Activated T-helper 2 cell treated with anti-CD3 and anti-CD28 coated beads, Interferon-gamma antibody, Interleukin-2, Interleukin-4, amounts not matched to agents 10 μg/mL and 5 μg/mL and 100 μg/mL, durations not matched to agents 14 hours and 24 hours and 36 hours (primary cell): ENCODE measurements around the gene SLC6A19. TPM values are rescaled to one million over a fixed set of nuclear protein-coding genes. Genes with fewer than 3 reads are reported as not detected.
A peak's percentile ranks its signal among the peaks of the same experiment; 100 is the strongest.

ENCODE experiments used
- DNase-seq: peaks from one replicate; pipeline ENCODE4 v3.0.0; 2021; ENCODE audit warnings: low spot score
- H3K27ac Mint-ChIP-seq: one replicate; pipeline ENCODE4 v1.8.0; 2021; ENCODE audit warnings: mixed read lengths
- H3K27me3 Mint-ChIP-seq: one replicate; pipeline ENCODE4 v1.8.0; 2021; ENCODE audit warnings: low read depth, mixed read lengths
- H3K36me3 Mint-ChIP-seq: one replicate; pipeline ENCODE4 v1.8.0; 2021; ENCODE audit warnings: low read depth, mixed read lengths
- H3K4me1 Mint-ChIP-seq: one replicate; pipeline ENCODE4 v1.8.0; 2021; ENCODE audit warnings: low read depth, mixed read lengths
- H3K4me3 Mint-ChIP-seq: one replicate; pipeline ENCODE4 v1.8.0; 2021; ENCODE audit warnings: low read depth, mild to moderate bottlenecking, moderate library complexity, mixed read lengths
- H3K9me3 Mint-ChIP-seq: one replicate; pipeline ENCODE4 v1.8.0; 2021; ENCODE audit warnings: mixed read lengths
- intact Hi-C: fragments of 100-400 bp; cut with micrococcal nuclease; formaldehyde crosslinking; loops from one replicate; pipeline ENCODE4 v1.15.1; 2023
- total RNA-seq: library from RNA; stranded (reverse); gene quantifications from 2 replicates; pipeline ENCODE4 v1.2.3, GENCODE V29; 2022

The SLC6A19 gene
- total RNA-seq, 1 donor from 2014 or later = not detected

- Mint-ChIP-seq H3K9me3 (no peaks in the 10 kb centered on the region), H3K27me3 (peaks cover 3% of the 10 kb centered on the region), H3K4me3 (no peak overlapping the region), H3K36me3 (no peaks in the 10 kb centered on the region), H3K27ac (no peak overlapping the region), H3K4me1 (no peaks in the 10 kb centered on the region)
- DNase-seq = peak; percentile 17
- intact Hi-C loops = no loop called here
Measured at GRCh38 chr5:1246711-1247431, 45.5 kb downstream of the SLC6A19 start.

- Mint-ChIP-seq H3K27ac (no peak overlapping the region), H3K27me3 (peaks cover 3% of the 10 kb centered on the region), H3K9me3 (no peaks in the 10 kb centered on the region), H3K36me3 (no peaks in the 10 kb centered on the region), H3K4me3 (no peak overlapping the region), H3K4me1 (no peaks in the 10 kb centered on the region)
- DNase-seq = no peak
- intact Hi-C loops = no loop called here
Measured at GRCh38 chr5:1247811-1248210, 46.4 kb downstream of the SLC6A19 start.

- Mint-ChIP-seq H3K36me3 (no peaks in the 10 kb centered on the region), H3K4me3 (no peak overlapping the region), H3K27ac (no peak overlapping the region), H3K4me1 (peaks cover 2% of the 10 kb centered on the region), H3K27me3 (peaks cover 3% of the 10 kb centered on the region), H3K9me3 (no peaks in the 10 kb centered on the region)
- DNase-seq = no peak
- intact Hi-C loops = no loop called here
Measured at GRCh38 chr5:1249366-1250280, 48.2 kb downstream of the SLC6A19 start.

GRCh38 chr5:1251678-1252580 is 50.5 kb downstream of the SLC6A19 start:
- peaks cover 18% of the 10 kb centered on the region for H3K4me1 Mint-ChIP-seq
- intact Hi-C loops = no loop called here
- H3K36me3 Mint-ChIP-seq = no peaks in the 10 kb centered on the region
- no peak overlapping the region for H3K4me3 Mint-ChIP-seq
- DNase-seq = no peak
- H3K9me3 Mint-ChIP-seq = no peaks in the 10 kb centered on the region
- H3K27me3 Mint-ChIP-seq = peaks cover under 1% of the 10 kb centered on the region
- no peak overlapping the region for H3K27ac Mint-ChIP-seq

- DNase-seq = no peak
- intact Hi-C loops = no loop called here
- Mint-ChIP-seq H3K36me3 (no peaks in the 10 kb centered on the region), H3K27me3 (no peaks in the 10 kb centered on the region), H3K4me3 (no peak overlapping the region), H3K27ac (no peak overlapping the region), H3K4me1 (peaks cover 18% of the 10 kb centered on the region), H3K9me3 (no peaks in the 10 kb centered on the region)
Measured at GRCh38 chr5:1252681-1253080, 51.3 kb downstream of the SLC6A19 start.

- intact Hi-C loops = no loop called here
- H3K36me3 Mint-ChIP-seq = no peaks in the 10 kb centered on the region
- H3K27ac Mint-ChIP-seq = no peak overlapping the region
- no peak for DNase-seq
- H3K4me1 Mint-ChIP-seq = peaks cover 18% of the 10 kb centered on the region
- H3K27me3 Mint-ChIP-seq = no peaks in the 10 kb centered on the region
- no peaks in the 10 kb centered on the region for H3K9me3 Mint-ChIP-seq
- H3K4me3 Mint-ChIP-seq = no peak overlapping the region
Measured at GRCh38 chr5:1253456-1254105, 52.2 kb downstream of the SLC6A19 start.

- H3K4me3 Mint-ChIP-seq = no peak overlapping the region
- H3K4me1 Mint-ChIP-seq = peaks cover 18% of the 10 kb centered on the region
- H3K36me3 Mint-ChIP-seq = no peaks in the 10 kb centered on the region
- no peaks in the 10 kb centered on the region for H3K9me3 Mint-ChIP-seq
- intact Hi-C loops = no loop called here
- H3K27ac Mint-ChIP-seq = no peak overlapping the region
- H3K27me3 Mint-ChIP-seq = no peaks in the 10 kb centered on the region
- no peak for DNase-seq
Measured at GRCh38 chr5:1254196-1254595, 52.8 kb downstream of the SLC6A19 start.

GRCh38 chr5:1255081-1255561 is 53.7 kb downstream of the SLC6A19 start:
- no peaks in the 10 kb centered on the region for H3K36me3 Mint-ChIP-seq
- H3K27me3 Mint-ChIP-seq = no peaks in the 10 kb centered on the region
- H3K9me3 Mint-ChIP-seq = no peaks in the 10 kb centered on the region
- peak; percentile 45 for DNase-seq
- intact Hi-C loops = no loop called here
- H3K4me1 Mint-ChIP-seq = peaks cover 18% of the 10 kb centered on the region
- H3K27ac Mint-ChIP-seq = peak overlapping the region; percentile 35
- peak overlapping the region; percentile 24 for H3K4me3 Mint-ChIP-seq

GRCh38 chr5:1256776-1257175 is 55.4 kb downstream of the SLC6A19 start:
- intact Hi-C loops = no loop called here
- Mint-ChIP-seq H3K4me3 (no peak overlapping the region), H3K27me3 (no peaks in the 10 kb centered on the region), H3K36me3 (no peaks in the 10 kb centered on the region), H3K9me3 (no peaks in the 10 kb centered on the region), H3K4me1 (peaks cover 18% of the 10 kb centered on the region), H3K27ac (no peak overlapping the region)
- DNase-seq = no peak

GRCh38 chr5:1257363-1257762 is 56.0 kb downstream of the SLC6A19 start:
- no peaks in the 10 kb centered on the region for H3K9me3 Mint-ChIP-seq
- intact Hi-C loops = no loop called here
- no peaks in the 10 kb centered on the region for H3K27me3 Mint-ChIP-seq
- no peaks in the 10 kb centered on the region for H3K36me3 Mint-ChIP-seq
- peaks cover 18% of the 10 kb centered on the region for H3K4me1 Mint-ChIP-seq
- H3K4me3 Mint-ChIP-seq = no peak overlapping the region
- no peak for DNase-seq
- no peak overlapping the region for H3K27ac Mint-ChIP-seq

GRCh38 chr5:1257841-1258240 is 56.4 kb downstream of the SLC6A19 start:
- H3K36me3 Mint-ChIP-seq = no peaks in the 10 kb centered on the region
- no peak for DNase-seq
- intact Hi-C loops = no loop called here
- H3K4me1 Mint-ChIP-seq = peaks cover 18% of the 10 kb centered on the region
- no peaks in the 10 kb centered on the region for H3K27me3 Mint-ChIP-seq
- no peaks in the 10 kb centered on the region for H3K9me3 Mint-ChIP-seq
- no peak overlapping the region for H3K27ac Mint-ChIP-seq
- H3K4me3 Mint-ChIP-seq = no peak overlapping the region
